HG02973 (cell line): ENCODE results near the gene ANKLE1.
"Not testable (repeated sequence)": the region's sequence is repeated elsewhere in the genome, so short reads cannot be mapped to it uniquely, and the experiment has no call there.

Experiments used
- ATAC-seq: cut with Tn5 transposase; IDR thresholded peaks from one replicate; pipeline ENCODE4 v1.9.1; 2021; ENCODE audit warnings: moderate library complexity; ENCODE audit not compliant: unreplicated experiment

Gene ANKLE1

DNA sequence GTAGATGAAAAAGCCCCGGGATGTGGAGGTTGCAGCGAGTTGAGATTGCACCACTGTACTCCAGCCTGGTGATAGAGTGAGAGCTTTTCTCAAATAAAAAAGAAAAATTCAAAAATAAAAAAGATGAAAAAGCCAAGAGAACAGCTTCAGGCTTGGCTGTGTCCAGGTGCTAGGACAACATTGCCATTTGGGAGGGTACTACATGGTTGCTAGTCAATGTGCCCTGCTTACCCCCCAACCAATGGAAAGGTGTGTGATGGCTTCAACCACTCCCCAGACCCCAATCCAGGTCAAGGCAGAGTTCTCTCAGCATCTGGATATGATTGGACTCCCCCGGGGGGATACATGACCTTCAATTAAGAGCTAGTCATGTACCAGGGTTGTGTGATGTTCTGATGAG is 2.3 kb upstream of the ANKLE1 start:
- no peak for ATAC-seq

DNA sequence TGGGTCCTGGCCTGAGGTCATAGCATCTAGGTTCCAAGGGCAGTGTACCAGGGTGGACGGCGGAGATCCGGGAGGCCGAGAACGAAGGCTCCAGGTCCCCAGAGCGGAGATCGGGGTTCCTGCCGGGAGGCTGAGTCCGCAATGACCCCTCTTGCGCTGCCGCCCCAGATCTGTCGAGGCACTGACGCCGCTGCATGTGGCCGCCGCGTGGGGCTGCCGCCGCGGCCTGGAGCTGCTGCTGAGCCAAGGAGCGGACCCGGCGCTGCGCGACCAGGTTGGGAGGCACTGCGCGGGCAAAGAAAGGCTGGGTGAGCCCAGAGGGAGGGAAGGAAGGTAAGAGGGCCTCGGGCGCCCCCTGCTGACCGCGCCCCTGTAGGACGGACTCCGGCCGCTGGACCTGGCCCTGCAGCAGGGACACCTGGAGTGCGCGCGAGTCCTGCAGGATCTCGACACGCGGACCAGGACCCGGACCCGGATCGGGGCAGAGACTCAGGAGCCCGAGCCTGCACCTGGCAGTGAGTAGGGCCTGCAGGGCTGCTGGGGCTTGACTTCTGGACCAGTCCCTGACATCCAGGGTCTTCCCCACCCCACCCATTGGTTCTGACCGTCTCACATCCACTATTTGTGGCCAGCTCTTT is 906 bp downstream of the ANKLE1 start:
- peak; percentile 58 for ATAC-seq

DNA sequence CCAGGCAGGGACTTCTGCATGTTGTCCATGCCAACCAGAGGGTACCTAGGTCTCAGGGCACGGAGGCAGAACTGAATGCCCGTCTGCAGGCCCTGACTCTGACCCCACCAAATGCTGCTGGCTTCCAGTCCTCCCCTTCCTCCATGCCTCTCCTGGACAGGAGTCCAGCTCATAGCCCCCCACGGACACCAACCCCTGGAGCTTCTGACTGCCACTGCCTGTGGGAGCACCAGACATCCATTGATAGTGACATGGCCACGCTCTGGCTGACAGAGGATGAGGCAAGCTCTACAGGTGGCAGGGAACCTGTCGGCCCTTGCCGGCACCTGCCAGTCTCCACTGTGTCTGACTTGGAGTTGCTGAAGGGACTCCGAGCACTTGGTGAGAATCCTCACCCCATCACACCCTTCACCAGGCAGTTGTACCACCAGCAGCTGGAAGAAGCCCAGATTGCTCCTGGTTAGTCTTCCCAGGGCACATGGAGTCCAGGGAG is 1.8 kb downstream of the ANKLE1 start:
- ATAC-seq, result no peak

DNA sequence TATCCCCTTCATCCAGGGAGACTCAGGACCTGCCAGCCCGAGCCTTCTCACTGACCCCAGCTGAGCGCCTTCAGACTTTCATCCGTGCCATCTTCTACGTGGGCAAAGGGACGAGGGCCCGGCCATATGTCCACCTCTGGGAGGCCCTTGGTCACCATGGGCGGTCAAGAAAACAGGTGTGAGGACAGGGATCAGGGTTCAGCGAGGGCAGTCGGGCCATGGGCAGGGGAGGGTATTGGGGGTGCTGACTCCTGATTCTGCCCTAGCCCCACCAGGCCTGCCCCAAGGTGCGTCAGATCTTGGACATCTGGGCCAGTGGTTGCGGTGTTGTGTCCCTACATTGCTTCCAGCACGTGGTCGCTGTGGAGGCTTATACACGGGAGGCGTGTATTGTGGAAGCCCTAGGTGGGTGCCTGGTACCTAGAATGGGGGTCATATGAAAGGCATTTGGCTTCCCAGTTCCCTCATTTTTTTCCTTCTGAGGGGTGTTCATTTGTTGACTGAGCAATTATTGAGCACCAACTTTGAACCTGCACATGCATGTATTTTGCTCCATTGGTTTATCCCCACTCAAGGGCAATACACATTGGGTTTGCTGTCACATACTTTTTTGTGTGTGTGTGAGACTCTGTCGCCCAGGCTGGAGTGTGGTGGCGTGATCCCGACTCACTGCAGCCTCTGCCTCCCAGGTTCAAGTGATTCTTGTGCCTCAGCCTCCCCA is 3.9 kb downstream of the ANKLE1 start:
- ATAC-seq, result no peak

DNA sequence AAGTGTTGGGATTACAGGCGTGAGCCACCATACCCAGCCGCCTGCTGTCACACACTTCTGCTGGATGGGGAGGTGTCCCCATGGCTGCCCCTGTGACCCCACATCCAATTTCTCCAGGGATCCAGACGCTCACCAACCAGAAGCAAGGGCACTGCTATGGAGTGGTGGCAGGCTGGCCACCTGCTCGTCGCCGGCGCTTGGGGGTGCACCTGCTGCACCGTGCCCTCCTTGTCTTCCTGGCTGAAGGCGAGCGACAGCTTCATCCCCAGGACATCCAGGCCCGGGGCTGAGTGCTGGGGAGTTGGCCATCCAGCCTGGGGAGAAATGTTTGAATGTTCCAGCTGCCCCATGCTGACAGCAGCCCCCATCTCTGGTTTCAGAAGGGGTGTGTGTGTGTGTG is 4.6 kb downstream of the ANKLE1 start:
- no peak for ATAC-seq

DNA sequence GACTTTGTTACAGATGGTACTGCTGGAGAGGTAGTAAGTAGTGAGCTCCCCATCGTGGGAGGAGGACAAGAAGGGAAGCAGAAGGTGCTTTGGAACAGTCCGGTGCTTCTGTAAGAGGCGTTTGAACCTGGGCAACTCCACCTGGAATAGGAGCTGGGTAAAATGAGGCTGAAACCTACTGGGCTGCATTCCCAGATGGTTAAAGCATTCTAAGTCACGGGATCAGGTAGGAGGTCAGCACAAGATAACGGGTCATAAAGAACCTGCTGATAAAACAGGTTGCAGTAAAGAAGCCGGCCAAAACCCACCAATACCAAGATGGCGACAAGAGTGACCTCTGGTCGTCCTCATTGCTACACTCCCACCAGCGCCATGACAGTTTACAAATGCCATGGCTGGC is 5.1 kb downstream of the ANKLE1 start:
- no peak for ATAC-seq

DNA sequence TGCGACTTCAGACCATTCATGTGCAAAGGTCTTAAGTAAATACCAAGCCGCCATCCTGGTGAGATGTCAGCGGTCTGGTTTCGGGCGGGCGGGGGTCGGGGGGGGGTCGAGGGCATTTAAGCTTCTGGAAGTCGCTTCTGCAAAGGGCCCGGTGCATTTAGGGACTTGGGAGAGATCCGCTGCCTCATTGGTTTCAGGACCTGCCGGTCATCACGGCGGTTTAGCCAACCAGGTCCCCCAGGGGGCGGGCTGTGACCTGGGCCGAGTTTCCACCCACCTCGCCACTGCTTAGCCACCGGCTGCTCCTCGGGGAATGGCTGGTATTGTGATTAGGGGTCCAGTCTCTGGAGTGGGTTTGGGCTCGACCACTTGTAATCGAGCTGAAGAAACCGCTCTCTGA is 7.8 kb downstream of the ANKLE1 start:
- no peak for ATAC-seq

DNA sequence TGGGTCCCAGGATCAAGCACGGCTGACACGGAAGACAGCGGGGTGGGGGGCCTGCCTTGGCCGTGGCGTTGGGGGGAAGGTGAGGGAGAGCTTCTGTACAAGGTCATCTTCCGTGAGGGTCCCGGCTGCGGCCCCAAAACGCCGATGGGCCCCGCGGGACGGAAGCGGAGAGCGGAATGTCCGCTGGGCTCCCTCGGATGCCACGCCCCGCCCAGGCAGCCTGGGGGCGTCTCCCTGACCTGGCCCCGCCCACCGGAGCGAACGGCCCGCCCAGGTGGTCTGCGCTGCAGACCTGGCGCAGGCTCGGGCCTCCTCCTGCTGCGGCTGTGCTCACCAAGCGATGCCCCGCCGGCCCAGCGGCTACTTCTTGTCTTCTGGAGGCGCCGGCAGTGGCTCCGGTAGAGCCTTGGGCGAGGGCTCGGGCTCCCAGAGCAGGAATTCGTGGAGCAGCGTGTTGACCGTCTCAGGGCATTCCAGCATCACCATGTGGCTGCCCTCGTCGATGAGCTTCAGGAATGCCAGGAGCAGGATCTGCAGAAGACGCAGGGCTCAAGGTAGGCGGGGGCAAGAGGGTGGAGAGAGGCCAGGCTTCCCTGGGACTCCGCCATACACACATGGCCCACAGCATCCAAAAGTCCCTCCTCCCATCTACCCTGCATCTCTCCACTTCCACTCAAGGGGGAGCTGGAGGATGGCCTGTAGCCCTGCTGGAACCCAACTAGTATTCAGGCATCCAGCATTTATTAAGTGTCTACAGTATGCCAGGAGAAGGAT is 10.8 kb downstream of the ANKLE1 start:
- ATAC-seq, result peak; percentile 78

DNA sequence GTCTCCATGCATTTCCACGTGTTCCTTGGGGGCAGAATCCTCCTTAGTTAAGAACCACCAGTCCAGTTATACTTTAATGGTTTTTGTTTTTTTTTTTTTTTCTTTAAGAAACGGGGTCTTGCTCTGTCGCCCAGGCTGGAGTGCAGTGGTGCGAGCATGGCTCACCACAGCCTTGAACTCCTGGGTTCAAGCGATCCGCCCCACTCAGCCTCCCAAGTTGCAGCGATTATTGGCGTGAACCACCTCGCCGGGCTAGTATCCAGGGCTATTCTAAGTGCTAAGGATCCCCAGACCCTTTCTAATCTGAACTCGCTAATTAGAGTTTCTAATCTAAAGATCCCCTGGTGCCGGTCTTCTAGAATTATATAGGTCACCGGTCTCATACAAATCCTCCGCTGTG is 11.9 kb downstream of the ANKLE1 start:
- no peak for ATAC-seq

DNA sequence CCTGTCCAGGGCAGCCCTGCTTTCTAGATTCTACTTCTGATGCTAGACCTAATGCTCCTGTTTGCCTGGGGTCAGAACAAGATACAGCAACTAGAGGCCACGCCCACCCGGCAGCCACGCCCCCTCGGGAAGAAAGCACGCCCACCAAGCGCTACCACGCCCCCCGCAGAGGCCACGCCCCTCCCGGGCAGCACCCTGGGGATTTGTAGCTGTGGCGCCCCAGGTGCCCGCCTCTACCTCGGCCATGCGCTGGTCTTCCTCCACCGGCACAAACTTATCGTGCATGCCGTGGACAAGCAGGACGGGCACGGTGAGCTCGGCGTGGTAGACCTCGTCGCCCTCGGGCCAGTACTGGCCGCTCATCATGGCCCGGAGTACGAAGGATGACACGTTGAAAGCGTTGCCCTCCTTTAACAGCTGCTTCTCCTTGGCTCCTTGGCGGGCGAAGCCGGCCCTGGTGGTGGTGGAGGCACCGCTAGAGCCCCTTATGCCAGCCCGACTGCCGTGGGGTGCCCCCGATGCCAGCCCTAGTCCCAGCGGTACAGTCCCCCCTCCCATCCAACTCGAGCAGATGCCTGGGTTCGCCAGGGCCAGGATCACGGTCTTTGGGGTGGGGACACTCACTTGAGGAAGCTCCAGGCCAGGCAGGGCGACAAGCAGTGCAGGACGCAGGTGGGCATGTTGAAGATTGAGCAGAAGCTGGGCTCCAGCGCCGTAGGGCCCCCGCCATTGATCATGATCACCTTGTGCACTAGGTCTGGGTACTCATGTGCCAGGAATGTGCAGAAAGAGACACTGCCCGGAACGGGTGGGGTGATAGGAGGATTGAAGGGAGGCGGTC is 12.6 kb downstream of the ANKLE1 start:
- no peak for ATAC-seq

DNA sequence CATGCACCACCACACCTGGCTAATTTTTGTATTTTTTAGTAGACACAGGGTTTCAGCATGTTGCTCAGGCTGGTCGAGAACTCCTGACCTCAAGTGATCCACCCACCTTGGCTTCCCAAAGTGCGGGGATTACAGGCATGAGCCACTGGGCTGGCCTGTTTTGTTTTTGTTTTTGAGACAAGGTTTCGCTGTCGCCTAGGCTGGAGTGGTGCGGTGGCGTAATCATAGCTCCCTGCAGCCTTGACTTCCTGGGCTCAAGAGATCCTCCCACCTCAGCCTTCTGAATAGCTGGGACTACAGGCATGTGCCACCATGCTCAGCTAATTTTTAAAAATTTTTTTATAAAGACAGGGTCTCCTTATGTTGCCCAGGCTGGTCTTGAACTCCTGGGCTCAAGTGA is 13.8 kb downstream of the ANKLE1 start:
- ATAC-seq, result not testable (repeated sequence)

DNA sequence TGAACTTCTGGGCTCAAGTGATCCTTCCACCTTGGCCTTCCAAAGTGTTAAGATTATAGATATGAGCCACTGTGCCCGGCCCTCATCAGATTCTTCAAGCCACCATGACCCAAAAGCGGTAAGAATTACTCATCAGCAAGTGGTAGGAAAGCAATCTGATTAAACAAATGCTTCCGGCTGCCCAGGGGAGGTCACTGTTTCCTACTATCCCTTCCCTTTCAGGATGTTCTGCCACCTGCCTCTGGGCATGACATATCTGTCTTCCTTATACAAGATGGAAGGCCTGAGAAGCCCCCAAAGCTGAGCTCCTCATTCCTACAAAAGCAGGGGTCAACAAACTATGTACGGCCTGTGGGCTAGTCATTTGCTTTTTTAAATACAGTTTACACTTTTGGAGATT is 14.6 kb downstream of the ANKLE1 start:
- no peak for ATAC-seq

DNA sequence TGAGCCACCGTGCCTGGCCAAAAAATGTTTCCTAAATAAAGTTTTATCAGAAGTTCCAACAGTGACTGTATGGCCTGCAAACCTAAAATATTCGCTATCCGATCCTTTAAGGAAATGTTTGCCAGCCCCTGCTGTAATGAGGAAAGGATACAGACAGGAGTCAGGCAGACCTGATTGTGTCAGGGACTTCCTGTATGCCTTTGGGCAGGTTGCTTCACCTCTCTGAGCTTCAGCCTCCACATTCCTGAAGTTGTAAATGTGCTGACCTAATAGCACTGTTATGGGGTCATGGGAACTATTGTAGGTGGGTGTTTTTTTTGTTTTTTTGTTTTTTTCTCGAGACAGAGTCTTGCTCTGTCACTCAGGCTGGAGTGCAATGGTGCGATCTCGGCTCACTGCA is 15.3 kb downstream of the ANKLE1 start:
- ATAC-seq, result no peak

DNA sequence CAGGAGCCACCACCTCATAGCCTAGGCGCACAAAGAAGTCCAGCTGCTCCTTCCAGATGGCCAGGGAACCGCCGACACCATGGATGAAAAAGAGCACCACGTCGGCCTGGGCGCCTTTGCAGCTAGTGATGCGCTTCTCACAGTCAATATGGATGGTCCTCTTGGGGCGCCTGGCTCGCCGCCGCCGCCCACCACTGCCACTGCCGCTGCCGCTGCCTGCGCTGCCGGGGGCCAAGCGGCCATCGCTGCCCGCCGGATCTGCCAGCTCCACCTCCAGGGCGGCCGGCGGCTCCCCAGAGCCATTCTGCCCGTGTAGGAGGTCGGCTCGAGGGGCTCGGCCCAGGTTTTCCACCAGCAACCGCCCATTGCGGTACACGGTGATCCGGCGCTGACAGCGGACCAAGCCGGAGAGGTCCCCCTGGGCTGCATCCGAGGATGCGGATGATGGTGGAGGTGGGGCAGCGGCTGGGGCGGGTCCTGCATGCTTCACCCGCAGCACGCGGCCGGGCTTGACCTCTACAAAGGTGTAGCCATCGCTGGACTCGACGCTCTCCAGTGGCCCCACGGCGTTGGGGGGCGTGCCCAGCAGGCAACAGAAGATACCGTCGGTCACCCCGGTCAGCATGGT is 19.4 kb downstream of the ANKLE1 start:
- ATAC-seq, result no peak

DNA sequence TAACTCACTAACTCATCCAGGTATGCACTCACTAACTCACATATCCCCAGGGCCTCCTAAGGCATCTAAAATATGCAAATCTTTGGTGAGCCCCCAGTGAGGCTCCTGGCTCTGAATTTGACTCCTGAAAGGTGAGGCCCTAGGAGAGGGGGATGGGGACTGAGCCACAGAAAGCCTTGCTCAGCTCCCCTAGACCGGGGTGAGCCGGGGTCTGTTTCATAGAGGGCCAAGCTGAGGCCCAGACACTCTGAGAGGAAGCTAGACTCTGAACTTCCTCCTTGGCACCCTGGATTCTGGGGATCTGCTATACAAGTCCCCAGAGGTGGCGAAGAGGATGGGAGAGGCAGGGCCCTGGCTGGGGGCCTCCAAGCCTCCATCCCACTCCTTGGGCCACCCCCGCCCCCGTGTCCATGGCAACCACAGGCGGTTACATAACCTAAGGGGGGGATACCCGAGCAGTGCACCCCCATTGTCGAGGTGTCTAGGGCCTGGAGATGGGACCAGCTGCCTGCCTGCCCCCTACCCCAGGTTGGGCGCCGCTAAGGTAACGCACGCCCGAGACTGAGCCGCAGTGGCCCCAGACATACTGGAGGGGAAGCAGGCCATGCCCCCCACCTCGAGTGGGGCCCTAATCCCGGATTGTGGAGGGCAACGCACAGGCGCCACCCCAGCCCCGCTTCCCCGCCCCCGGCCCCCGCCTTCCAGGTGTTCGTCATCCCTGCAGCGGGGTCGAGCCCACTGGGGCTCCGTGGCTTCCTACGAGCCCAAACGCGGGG is 20.9 kb downstream of the ANKLE1 start:
- no peak for ATAC-seq

DNA sequence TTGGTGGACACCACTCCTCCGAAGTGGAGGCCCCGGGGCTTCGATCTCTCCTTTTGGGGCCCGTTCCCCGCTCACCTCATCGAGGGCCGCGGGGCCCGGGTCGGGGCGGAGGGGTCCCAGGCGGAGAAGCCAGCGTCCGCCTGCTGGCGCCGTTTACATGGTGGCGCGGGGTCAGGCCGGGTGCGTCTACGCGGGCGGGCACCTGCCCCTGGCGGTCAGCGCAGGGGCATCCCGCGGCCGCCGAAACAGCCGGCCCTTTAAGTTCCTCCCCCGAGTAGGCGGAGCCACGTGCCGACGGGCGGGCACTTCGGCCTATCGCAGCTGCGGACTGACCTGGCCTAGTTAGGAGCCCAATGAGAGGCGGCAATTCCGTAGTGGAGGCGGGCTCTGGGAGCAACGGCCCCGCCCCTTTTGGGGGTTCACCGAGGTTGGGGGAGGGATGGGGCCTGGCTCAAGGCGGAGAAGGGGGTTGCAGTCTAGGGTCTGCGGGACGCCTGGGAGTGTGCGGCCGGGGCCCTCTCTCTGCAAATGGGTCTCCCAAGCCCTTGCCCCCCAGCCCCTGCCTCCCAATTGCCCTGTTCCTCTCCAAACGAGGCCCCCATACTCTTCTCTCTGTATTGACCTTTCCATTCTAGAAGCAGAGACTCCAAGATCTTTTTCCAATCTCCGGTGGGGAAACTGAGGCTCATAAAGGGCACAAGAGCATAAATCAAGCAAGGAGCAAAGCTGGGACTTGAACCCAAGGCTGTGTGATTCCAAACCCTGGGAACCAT is 21.7 kb downstream of the ANKLE1 start, which contains the start of gene ABHD8:
TSS of gene ABHD8 (minus strand) at position 259 of the 773 bp plus-strand sequence. CDS start 1,809 bp downstream, outside the sequence.
- ATAC-seq, result peak; percentile 61

DNA sequence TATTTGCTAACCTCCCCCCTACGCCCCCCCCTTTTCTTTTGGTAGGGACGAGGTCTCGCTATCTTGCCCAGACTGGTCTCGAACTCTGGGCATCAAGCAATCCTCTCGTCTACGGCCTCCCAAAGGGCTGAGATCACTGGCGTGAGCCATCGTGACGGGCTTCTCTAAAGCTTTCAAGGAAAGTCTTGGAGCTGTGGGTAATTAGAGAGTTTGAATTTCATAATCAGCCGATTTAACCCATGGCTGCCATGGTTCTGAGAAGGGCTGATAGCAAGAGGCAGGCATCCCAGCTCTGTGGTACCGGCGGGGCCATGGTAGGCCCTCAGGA is 22.2 kb downstream of the ANKLE1 start:
- ATAC-seq, result no peak

DNA sequence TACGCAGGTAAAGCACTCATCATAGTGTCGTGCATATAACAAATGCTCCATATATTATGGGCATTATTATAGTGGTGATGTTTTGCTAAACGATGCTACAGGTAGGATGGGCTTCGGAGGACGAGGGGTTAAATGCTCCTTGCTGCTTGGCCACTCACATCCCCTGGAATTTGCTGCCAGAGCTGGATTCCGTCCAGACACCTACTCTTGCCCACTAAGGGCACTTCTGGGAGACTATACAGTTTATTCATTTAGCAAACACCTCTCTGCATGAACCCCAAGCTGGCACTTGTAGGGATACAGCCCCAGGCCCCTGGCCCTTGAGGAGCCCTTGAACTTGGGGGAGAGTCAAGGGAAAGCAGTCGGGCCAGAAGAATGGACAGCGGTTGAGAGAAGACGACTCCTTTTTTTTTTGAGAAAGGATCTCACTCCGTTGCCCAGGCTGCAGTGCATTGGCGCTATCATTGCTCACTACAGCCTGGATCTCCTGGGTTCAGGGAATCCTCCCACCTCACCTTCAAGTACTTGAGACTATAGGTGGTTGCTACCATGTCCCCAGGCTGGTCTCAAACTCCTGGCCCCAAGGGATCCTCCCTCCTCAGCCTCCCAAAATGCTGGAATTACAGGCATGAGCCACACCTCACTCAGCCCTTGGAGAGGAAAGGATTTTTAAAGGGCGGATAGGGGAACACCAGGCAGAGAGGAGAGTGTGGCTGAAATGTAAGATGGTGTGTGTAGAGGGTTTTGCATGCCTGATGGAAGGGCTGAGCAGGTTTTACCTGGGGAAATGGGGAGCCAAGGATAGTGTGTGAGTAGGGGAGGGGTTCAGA is 22.9 kb downstream of the ANKLE1 start:
- ATAC-seq, result no peak
